HG02759 (cell line): ENCODE results near the gene EDAR.

Experiments used
- ATAC-seq: cut with Tn5 transposase; IDR thresholded peaks from one replicate; pipeline ENCODE4 v1.9.1; 2021; ENCODE audit warnings: mild to moderate bottlenecking, moderate library complexity; ENCODE audit not compliant: unreplicated experiment

The EDAR gene

GRCh38 chr2:108926561-108927380 lies 62.2 kb downstream of the EDAR start:
- ATAC-seq = no peak

GRCh38 chr2:108925735-108926134 lies 63.3 kb downstream of the EDAR start:
- no peak for ATAC-seq

GRCh38 chr2:108925286-108925685 lies 63.7 kb downstream of the EDAR start:
- no peak for ATAC-seq

GRCh38 chr2:108924580-108925251 lies 64.3 kb downstream of the EDAR start:
- ATAC-seq = no peak

GRCh38 chr2:108923736-108924579 lies 65.1 kb downstream of the EDAR start:
- ATAC-seq = no peak

GRCh38 chr2:108923019-108923700 lies 65.9 kb downstream of the EDAR start:
- no peak for ATAC-seq

GRCh38 chr2:108922141-108922915 lies 66.7 kb downstream of the EDAR start:
- no peak for ATAC-seq

- no peak for ATAC-seq
Observed at GRCh38 chr2:108921096-108922030, 67.7 kb downstream of the EDAR start.

GRCh38 chr2:108920686-108921085 lies 68.3 kb downstream of the EDAR start:
- no peak for ATAC-seq

- no peak for ATAC-seq
Observed at GRCh38 chr2:108919571-108920373, 69.2 kb downstream of the EDAR start.

GRCh38 chr2:108918941-108919341 lies 70.1 kb downstream of the EDAR start:
- ATAC-seq = no peak

GRCh38 chr2:108918156-108918874 lies 70.7 kb downstream of the EDAR start:
- ATAC-seq = no peak

GRCh38 chr2:108917526-108917925 lies 71.5 kb downstream of the EDAR start:
- no peak for ATAC-seq

- no peak for ATAC-seq
Observed at GRCh38 chr2:108916796-108917421, 72.1 kb downstream of the EDAR start.

- ATAC-seq = no peak
Observed at GRCh38 chr2:108916122-108916795, 72.8 kb downstream of the EDAR start.

GRCh38 chr2:108912629-108912902 lies 76.5 kb downstream of the EDAR start:
- no peak for ATAC-seq
